ENCODE measurements around the gene SPTAN1.

- TF ChIP-seq EZH2 (IDR thresholded peaks at IDR 0.05; ENCODE audit: borderline replicate concordance, insufficient read depth, low read length, poor library complexity, severe bottlenecking) = no peak
- TF ChIP-seq, protein P1, sequence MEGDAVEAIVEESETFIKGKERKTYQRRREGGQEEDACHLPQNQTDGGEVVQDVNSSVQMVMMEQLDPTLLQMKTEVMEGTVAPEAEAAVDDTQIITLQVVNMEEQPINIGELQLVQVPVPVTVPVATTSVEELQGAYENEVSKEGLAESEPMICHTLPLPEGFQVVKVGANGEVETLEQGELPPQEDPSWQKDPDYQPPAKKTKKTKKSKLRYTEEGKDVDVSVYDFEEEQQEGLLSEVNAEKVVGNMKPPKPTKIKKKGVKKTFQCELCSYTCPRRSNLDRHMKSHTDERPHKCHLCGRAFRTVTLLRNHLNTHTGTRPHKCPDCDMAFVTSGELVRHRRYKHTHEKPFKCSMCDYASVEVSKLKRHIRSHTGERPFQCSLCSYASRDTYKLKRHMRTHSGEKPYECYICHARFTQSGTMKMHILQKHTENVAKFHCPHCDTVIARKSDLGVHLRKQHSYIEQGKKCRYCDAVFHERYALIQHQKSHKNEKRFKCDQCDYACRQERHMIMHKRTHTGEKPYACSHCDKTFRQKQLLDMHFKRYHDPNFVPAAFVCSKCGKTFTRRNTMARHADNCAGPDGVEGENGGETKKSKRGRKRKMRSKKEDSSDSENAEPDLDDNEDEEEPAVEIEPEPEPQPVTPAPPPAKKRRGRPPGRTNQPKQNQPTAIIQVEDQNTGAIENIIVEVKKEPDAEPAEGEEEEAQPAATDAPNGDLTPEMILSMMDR (IDR thresholded peaks at IDR 0.05; ENCODE audit: poor library complexity, severe bottlenecking) = no peak
- TF ChIP-seq EP300 (conservative IDR thresholded peaks at IDR 0.05; ENCODE audit: poor library complexity, severe bottlenecking) = no peak
Observed at GRCh38 chr9:128593039-128593438, 40.7 kb downstream of the SPTAN1 start.
